IPS-20b (cell line): Measurements from ENCODE around the gene TROAP.

ENCODE experiments used
- H3K27ac ChIP-seq: one replicate; pipeline ENCODE4 v1.5.1; 2013; ENCODE audit warnings: low read length
- H3K27me3 ChIP-seq: 2 replicates; pipeline ENCODE4 v1.6.1; 2013; ENCODE audit warnings: mild to moderate bottlenecking, low read length, inconsistent platforms; ENCODE audit not compliant: insufficient read depth
- H3K36me3 ChIP-seq: 2 replicates; pipeline ENCODE4 v1.6.1; 2013; ENCODE audit warnings: low read depth, mild to moderate bottlenecking, inconsistent platforms, low read length, moderate library complexity; ENCODE audit not compliant: insufficient read depth
- H3K4me1 ChIP-seq: 2 replicates; pipeline ENCODE4 v1.6.1; 2013; ENCODE audit warnings: mild to moderate bottlenecking, control low read depth, inconsistent platforms, low read length, moderate library complexity; ENCODE audit not compliant: insufficient read depth
- H3K4me3 ChIP-seq: 2 replicates; pipeline ENCODE4 v1.5.1; 2013; ENCODE audit warnings: mild to moderate bottlenecking, low read length, inconsistent platforms
- H3K9ac ChIP-seq: 2 replicates; pipeline ENCODE4 v1.6.1; 2013; ENCODE audit warnings: low read depth, mild to moderate bottlenecking, inconsistent platforms, low read length, moderate library complexity
- H3K9me3 ChIP-seq: 2 replicates; pipeline ENCODE4 v1.6.1; 2013; ENCODE audit warnings: mild to moderate bottlenecking, low read depth, low read length, inconsistent platforms; ENCODE audit not compliant: insufficient read depth

TROAP gene

GRCh38 chr12:49348781-49349180 is 25.7 kb downstream of the TROAP start:
- Histone ChIP-seq H3K36me3 (no peaks in the 10 kb centered on the region), H3K9me3 (no peaks in the 10 kb centered on the region), H3K4me1 (peaks cover 4% of the 10 kb centered on the region; the same call in 1 of the 2 replicates), H3K4me3 (no peak overlapping the region), H3K27me3 (peaks cover 77% of the 10 kb centered on the region), H3K9ac (no peak overlapping the region), H3K27ac (no peak overlapping the region)

- Histone ChIP-seq H3K4me1 (peaks cover 4% of the 10 kb centered on the region; the same call in 1 of the 2 replicates), H3K9ac (no peak overlapping the region), H3K36me3 (no peaks in the 10 kb centered on the region), H3K9me3 (no peaks in the 10 kb centered on the region), H3K27ac (no peak overlapping the region), H3K4me3 (no peak overlapping the region), H3K27me3 (peaks cover 77% of the 10 kb centered on the region)
Observed at GRCh38 chr12:49349266-49349665, 26.2 kb downstream of the TROAP start.

DNA sequence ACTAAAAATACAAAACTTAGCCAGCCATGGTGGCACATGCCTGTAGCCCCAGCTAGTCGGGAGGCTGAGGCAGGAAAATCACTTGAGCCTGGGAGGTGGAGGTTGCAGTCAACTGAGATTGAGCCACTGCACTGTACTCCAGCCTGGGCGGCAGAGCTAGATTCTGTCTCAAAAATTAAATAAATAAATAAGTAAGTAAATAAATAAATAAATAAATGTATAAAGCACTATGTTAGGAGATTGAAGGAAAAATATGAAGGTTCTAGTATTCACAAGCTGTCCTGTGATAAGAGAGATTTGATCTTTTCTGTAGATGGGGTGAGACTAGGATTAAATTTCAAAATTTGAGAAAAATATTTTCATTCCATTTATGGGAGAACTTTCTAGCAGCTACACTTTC is 29.3 kb downstream of the TROAP start:
- H3K27me3 ChIP-seq, result peaks cover 51% of the 10 kb centered on the region
- no peaks in the 10 kb centered on the region for H3K9me3 ChIP-seq
- H3K4me1 ChIP-seq, result no peaks in the 10 kb centered on the region
- H3K9ac ChIP-seq, result no peak overlapping the region
- no peaks in the 10 kb centered on the region for H3K36me3 ChIP-seq
- H3K27ac ChIP-seq, result no peak overlapping the region
- no peak overlapping the region for H3K4me3 ChIP-seq

DNA sequence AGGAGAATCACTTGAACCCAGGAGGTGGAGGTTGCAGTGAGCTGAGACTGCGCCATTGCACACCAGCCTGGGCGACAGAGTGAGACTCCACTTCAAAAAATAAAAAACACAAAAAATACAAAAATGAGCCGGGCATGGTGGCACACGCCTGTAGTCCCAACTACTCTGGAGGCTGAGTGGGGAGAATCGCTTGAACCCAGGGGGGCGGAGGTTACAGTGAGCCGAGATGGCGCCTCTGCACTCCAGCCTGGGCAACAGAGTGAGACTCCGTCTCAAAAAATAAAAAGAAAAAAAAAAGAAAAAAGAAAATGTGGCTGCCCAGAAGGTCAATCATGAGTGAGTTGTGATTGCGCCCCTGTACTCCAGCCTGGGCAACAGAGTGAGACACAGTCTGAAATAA is 32.9 kb downstream of the TROAP start:
- Histone ChIP-seq H3K4me3 (no peak overlapping the region), H3K9ac (no peak overlapping the region), H3K36me3 (no peaks in the 10 kb centered on the region), H3K4me1 (no peaks in the 10 kb centered on the region), H3K27ac (no peak overlapping the region), H3K9me3 (no peaks in the 10 kb centered on the region), H3K27me3 (peaks cover 20% of the 10 kb centered on the region; the same call in 1 of the 2 replicates)

GRCh38 chr12:49357103-49357678 is 34.1 kb downstream of the TROAP start:
- H3K4me1 ChIP-seq, result no peaks in the 10 kb centered on the region
- no peak overlapping the region for H3K27ac ChIP-seq
- H3K9ac ChIP-seq, result no peak overlapping the region
- no peak overlapping the region for H3K4me3 ChIP-seq
- no peaks in the 10 kb centered on the region for H3K36me3 ChIP-seq
- H3K9me3 ChIP-seq, result no peaks in the 10 kb centered on the region
- H3K27me3 ChIP-seq, result peaks cover 16% of the 10 kb centered on the region; the same call in 1 of the 2 replicates

DNA sequence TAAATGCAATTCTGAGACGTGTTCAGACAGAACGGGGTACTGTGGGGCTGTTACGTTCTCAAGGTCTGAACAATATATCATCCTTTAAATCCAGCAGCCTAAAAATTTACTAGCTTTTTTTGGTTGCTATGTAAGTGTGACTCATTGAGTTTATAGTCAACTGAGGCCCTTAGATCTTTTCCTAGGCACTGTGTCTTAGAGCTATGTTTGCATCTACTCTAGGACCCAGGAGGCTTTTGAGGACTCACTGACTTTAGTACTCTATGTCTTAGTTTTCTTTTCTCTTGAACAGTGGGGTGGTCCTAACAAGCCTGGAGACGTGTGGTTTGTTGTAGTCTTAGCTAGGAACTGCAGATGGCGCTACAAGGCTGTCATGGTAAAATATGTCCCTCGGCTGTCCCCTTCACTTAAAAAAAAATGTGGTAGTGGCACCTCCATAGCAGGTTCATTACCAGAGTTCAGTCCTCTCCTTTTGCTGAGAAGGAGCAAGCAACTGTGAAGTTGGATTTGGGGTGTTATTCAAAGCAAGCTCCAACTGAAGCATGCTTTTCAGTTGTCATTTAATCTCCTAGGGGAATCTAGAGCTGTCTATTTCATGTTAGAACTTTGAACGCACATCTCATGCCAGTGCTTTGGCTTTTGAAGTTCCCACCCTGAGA is 35.6 kb downstream of the TROAP start:
- Histone ChIP-seq H3K4me1 (no peaks in the 10 kb centered on the region), H3K9ac (no peak overlapping the region), H3K27me3 (peaks cover 10% of the 10 kb centered on the region; the same call in 1 of the 2 replicates), H3K27ac (no peak overlapping the region), H3K9me3 (no peaks in the 10 kb centered on the region), H3K4me3 (no peak overlapping the region), H3K36me3 (no peaks in the 10 kb centered on the region)

GRCh38 chr12:49359671-49360070 is 36.6 kb downstream of the TROAP start:
- Histone ChIP-seq H3K4me3 (no peak overlapping the region), H3K36me3 (no peaks in the 10 kb centered on the region), H3K9me3 (no peaks in the 10 kb centered on the region), H3K4me1 (no peaks in the 10 kb centered on the region), H3K9ac (no peak overlapping the region), H3K27ac (no peak overlapping the region), H3K27me3 (peaks cover 5% of the 10 kb centered on the region; the same call in 1 of the 2 replicates)

DNA sequence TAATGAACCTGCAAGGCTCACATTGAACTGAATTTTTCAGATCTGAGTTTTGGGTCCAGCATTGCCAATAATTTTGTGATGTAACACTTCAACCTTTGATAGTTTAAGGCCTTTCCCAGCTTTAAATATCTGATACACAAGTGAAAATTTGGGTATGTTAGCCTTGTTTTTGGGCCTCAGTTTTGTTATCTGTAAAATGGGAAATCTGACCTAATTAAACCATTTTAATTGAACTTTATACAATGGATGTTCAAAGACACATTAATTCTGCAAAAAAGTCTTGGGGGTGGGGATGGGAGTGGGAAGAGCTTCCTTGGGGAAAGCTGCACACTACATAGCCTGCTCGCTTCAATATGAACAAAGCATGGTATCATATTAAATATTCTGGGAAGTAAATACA is 39.0 kb downstream of the TROAP start:
- H3K27ac ChIP-seq, result no peak overlapping the region
- no peak overlapping the region for H3K4me3 ChIP-seq
- H3K9me3 ChIP-seq, result no peaks in the 10 kb centered on the region
- H3K27me3 ChIP-seq, result peaks cover 15% of the 10 kb centered on the region
- no peak overlapping the region for H3K9ac ChIP-seq
- no peaks in the 10 kb centered on the region for H3K4me1 ChIP-seq
- no peaks in the 10 kb centered on the region for H3K36me3 ChIP-seq

DNA sequence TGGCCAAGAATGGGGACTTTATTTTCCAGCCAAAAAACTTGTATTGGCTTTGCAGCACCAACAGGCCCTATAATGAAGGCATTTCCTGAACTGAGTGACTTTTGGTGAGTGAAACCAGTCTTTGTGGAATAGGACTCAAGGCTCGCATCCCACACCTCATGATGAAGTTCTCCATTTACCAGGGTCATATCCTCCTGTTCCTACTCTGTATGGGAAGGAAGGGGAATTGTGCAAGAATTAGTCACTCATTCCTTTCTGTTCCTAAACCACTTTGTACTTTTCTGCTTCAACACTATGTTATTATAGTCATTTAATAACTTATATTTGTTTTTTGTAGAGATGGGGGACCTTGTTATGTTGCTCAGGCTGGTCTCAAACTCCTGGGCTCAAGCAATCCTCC is 41.9 kb downstream of the TROAP start:
- Histone ChIP-seq H3K27ac (no peak overlapping the region), H3K27me3 (peaks cover 15% of the 10 kb centered on the region), H3K36me3 (no peaks in the 10 kb centered on the region), H3K4me1 (peaks cover 9% of the 10 kb centered on the region; the same call in 1 of the 2 replicates), H3K9me3 (no peaks in the 10 kb centered on the region), H3K4me3 (no peak overlapping the region), H3K9ac (no peak overlapping the region)

DNA sequence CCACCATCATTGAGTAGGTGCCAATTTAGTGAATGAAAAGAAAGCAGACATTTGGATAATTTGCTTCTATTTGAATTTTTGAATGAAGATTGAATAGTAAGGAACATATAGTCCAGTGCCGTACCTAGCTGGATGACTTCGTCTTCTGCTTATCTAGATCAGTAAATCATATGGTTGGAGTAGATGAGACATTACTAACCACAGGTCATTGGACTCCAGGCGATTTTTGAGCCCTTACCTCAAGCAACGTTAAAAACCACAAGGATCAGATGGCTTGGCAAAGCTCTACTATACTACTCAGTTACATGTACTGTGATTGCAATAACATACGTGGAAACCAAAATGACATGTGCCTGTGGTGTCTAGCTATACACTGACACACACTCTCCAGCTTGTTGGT is 42.5 kb downstream of the TROAP start:
- H3K9me3 ChIP-seq, result no peaks in the 10 kb centered on the region
- H3K27ac ChIP-seq, result no peak overlapping the region
- peaks cover 9% of the 10 kb centered on the region; the same call in 1 of the 2 replicates for H3K4me1 ChIP-seq
- H3K36me3 ChIP-seq, result no peaks in the 10 kb centered on the region
- H3K4me3 ChIP-seq, result no peak overlapping the region
- H3K27me3 ChIP-seq, result peaks cover 15% of the 10 kb centered on the region
- H3K9ac ChIP-seq, result no peak overlapping the region

DNA sequence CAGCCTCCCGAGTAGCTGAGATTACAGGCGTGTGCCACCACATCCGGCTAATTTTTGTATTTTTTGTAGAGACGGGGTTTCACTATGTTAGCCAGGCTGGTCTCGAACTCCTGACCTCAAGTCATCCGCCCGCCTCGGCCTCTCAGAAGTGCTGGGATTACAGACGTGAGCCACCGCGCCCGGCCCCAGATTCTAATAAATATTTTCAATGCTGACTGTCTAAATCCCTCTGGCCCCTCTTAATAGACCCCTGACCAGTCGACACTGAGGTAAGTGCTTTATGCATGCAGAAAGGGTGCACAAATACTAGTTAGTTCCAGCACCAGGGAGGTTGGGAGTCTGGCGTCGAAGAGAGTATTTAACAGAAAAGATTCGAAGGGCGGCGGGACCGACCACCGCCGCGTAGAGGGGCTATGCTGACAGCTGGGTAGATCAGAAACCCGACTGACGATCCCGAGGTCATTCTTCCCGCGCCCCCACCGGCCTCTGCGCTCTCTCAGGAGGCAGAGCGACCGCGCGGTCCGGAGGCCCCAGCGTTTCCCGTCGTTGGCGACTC is 43.1 kb downstream of the TROAP start:
- Histone ChIP-seq H3K36me3 (no peaks in the 10 kb centered on the region), H3K4me1 (peaks cover 9% of the 10 kb centered on the region; the same call in 1 of the 2 replicates)

More for the DNA sequence above, 43.1 kb downstream of the TROAP start:
- Histone ChIP-seq H3K4me3 (peak overlapping the region; percentile 99), H3K9me3 (no peaks in the 10 kb centered on the region), H3K9ac (peak overlapping the region; percentile 96), H3K27ac (peak overlapping the region; percentile 89), H3K27me3 (peaks cover 15% of the 10 kb centered on the region)
